ENCODE data around the gene FTHL17. TPM values are rescaled to one million over a fixed set of nuclear protein-coding genes. Genes with fewer than 3 reads are reported as not detected.

FTHL17 gene
- total RNA-seq, 1 experiment from 2014 or later: not detected

DNA sequence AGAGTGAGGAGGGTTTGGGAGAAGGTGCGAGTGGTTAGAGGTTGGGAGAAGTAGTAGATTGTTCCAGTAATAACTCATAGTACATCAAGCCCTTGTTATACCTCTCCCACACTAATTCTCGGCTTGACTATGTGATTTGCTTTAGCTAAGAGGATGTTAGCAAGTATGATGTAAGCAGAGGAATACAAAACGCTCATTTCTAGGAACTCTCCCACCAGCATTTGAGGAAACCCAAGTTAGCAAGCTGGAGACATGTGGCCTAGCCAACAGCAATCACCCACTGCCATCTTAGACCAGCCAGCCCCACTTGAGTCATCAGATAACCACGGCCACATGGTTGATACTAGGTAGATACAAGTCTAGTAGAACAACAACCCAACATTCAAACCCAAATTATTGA lies 14.2 kb downstream of the FTHL17 start:
- Mint-ChIP-seq H3K4me3 (no peak overlapping the region), H3K27ac (no peak overlapping the region), H3K4me1 (no peaks in the 10 kb centered on the region), H3K9me3 (peaks cover 6% of the 10 kb centered on the region), H3K27me3 (ENCODE audit: low read depth) (no peaks in the 10 kb centered on the region), H3K36me3 (no peaks in the 10 kb centered on the region)
- POLR2A ChIA-PET: no interaction called here
- TF ChIP-seq ZNF396 (CRISPR knock-in tag; IDR thresholded peaks at IDR 0.05; ENCODE audit: borderline replicate concordance) (no peak), HMGA2 (CRISPR knock-in tag; IDR thresholded peaks at IDR 0.05) (no peak), CBFB (CRISPR knock-in tag; IDR thresholded peaks at IDR 0.05; ENCODE audit: low read depth) (no peak), GTF2I (CRISPR knock-in tag; conservative IDR thresholded peaks at IDR 0.05) (no peak), NR3C1 (CRISPR knock-in tag; conservative IDR thresholded peaks at IDR 0.05; ENCODE audit: low read depth) (no peak), CREM (CRISPR knock-in tag; IDR thresholded peaks at IDR 0.05) (no peak), SP1 (CRISPR knock-in tag; conservative IDR thresholded peaks at IDR 0.05) (no peak)
- TF ChIP-seq, protein P1, sequence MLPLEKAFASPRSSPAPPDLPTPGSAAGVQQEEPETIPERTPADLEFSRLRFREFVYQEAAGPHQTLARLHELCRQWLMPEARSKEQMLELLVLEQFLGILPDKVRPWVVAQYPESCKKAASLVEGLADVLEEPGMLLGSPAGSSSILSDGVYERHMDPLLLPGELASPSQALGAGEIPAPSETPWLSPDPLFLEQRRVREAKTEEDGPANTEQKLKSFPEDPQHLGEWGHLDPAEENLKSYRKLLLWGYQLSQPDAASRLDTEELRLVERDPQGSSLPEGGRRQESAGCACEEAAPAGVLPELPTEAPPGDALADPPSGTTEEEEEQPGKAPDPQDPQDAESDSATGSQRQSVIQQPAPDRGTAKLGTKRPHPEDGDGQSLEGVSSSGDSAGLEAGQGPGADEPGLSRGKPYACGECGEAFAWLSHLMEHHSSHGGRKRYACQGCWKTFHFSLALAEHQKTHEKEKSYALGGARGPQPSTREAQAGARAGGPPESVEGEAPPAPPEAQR (CRISPR knock-in tag; IDR thresholded peaks at IDR 0.05): no peak
- TF ChIP-seq, protein P2, sequence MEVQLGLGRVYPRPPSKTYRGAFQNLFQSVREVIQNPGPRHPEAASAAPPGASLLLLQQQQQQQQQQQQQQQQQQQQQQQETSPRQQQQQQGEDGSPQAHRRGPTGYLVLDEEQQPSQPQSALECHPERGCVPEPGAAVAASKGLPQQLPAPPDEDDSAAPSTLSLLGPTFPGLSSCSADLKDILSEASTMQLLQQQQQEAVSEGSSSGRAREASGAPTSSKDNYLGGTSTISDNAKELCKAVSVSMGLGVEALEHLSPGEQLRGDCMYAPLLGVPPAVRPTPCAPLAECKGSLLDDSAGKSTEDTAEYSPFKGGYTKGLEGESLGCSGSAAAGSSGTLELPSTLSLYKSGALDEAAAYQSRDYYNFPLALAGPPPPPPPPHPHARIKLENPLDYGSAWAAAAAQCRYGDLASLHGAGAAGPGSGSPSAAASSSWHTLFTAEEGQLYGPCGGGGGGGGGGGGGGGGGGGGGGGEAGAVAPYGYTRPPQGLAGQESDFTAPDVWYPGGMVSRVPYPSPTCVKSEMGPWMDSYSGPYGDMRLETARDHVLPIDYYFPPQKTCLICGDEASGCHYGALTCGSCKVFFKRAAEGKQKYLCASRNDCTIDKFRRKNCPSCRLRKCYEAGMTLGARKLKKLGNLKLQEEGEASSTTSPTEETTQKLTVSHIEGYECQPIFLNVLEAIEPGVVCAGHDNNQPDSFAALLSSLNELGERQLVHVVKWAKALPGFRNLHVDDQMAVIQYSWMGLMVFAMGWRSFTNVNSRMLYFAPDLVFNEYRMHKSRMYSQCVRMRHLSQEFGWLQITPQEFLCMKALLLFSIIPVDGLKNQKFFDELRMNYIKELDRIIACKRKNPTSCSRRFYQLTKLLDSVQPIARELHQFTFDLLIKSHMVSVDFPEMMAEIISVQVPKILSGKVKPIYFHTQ (CRISPR knock-in tag; IDR thresholded peaks at IDR 0.05): no peak
- CTCF ChIA-PET: no interaction called here
- DNase-seq (ENCODE audit: low spot score) (no peak), ATAC-seq (no peak)

DNA sequence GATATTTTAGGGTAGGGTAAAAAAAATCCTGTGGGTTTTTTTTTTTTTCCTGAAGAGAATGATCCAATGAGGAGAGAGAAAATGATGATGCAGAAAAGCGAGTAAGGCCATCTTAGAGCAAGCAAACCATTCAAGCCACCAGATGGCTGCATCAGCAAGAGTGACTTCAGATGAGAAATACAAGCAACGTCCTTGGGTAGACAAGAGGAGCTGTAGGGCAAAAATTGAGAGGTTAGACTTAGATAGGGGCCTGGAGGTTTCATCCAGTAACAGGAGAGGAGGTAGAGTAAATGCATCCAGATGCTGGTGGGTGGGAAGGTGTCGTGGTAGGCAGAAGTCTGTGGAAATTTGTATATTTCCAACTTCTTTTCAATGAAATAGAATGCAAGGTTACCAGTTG lies 14.6 kb downstream of the FTHL17 start:
- Mint-ChIP-seq H3K27me3 (ENCODE audit: low read depth) (no peaks in the 10 kb centered on the region), H3K36me3 (no peaks in the 10 kb centered on the region), H3K4me3 (no peak overlapping the region), H3K9me3 (peaks cover 6% of the 10 kb centered on the region), H3K27ac (no peak overlapping the region), H3K4me1 (no peaks in the 10 kb centered on the region)
- ChIA-PET POLR2A (no interaction called here), CTCF (no interaction called here)
- TF ChIP-seq IRF2 (CRISPR knock-in tag; IDR thresholded peaks at IDR 0.05; ENCODE audit: borderline replicate concordance, low read depth): no peak
- TF ChIP-seq, protein P3, sequence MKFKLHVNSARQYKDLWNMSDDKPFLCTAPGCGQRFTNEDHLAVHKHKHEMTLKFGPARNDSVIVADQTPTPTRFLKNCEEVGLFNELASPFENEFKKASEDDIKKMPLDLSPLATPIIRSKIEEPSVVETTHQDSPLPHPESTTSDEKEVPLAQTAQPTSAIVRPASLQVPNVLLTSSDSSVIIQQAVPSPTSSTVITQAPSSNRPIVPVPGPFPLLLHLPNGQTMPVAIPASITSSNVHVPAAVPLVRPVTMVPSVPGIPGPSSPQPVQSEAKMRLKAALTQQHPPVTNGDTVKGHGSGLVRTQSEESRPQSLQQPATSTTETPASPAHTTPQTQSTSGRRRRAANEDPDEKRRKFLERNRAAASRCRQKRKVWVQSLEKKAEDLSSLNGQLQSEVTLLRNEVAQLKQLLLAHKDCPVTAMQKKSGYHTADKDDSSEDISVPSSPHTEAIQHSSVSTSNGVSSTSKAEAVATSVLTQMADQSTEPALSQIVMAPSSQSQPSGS (CRISPR knock-in tag; IDR thresholded peaks at IDR 0.05; ENCODE audit: borderline replicate concordance, low read depth): no peak
- no peak for TF ChIP-seq ATF1 (CRISPR knock-in tag; IDR thresholded peaks at IDR 0.05)
- TF ChIP-seq SP1 (CRISPR knock-in tag; conservative IDR thresholded peaks at IDR 0.05): no peak
- TF ChIP-seq ZNF317 (CRISPR knock-in tag; IDR thresholded peaks at IDR 0.05; ENCODE audit: borderline replicate concordance, low read depth): no peak
- TF ChIP-seq, protein P4, sequence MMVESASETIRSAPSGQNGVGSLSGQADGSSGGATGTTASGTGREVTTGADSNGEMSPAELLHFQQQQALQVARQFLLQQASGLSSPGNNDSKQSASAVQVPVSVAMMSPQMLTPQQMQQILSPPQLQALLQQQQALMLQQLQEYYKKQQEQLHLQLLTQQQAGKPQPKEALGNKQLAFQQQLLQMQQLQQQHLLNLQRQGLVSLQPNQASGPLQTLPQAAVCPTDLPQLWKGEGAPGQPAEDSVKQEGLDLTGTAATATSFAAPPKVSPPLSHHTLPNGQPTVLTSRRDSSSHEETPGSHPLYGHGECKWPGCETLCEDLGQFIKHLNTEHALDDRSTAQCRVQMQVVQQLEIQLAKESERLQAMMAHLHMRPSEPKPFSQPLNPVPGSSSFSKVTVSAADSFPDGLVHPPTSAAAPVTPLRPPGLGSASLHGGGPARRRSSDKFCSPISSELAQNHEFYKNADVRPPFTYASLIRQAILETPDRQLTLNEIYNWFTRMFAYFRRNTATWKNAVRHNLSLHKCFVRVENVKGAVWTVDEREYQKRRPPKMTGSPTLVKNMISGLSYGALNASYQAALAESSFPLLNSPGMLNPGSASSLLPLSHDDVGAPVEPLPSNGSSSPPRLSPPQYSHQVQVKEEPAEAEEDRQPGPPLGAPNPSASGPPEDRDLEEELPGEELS (CRISPR knock-in tag; IDR thresholded peaks at IDR 0.05): no peak
- TF ChIP-seq, protein P5, sequence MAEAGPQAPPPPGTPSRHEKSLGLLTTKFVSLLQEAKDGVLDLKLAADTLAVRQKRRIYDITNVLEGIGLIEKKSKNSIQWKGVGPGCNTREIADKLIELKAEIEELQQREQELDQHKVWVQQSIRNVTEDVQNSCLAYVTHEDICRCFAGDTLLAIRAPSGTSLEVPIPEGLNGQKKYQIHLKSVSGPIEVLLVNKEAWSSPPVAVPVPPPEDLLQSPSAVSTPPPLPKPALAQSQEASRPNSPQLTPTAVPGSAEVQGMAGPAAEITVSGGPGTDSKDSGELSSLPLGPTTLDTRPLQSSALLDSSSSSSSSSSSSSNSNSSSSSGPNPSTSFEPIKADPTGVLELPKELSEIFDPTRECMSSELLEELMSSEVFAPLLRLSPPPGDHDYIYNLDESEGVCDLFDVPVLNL (CRISPR knock-in tag; IDR thresholded peaks at IDR 0.05; ENCODE audit: borderline replicate concordance, low read depth): no peak
- TF ChIP-seq, protein P6, sequence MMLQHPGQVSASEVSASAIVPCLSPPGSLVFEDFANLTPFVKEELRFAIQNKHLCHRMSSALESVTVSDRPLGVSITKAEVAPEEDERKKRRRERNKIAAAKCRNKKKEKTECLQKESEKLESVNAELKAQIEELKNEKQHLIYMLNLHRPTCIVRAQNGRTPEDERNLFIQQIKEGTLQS (CRISPR knock-in tag; conservative IDR thresholded peaks at IDR 0.05): no peak
- no peak for TF ChIP-seq SMAD3 (CRISPR knock-in tag; IDR thresholded peaks at IDR 0.05; ENCODE audit: borderline replicate concordance)
- no peak for DNase-seq (ENCODE audit: low spot score)
- ATAC-seq: no peak
